Esophagus muscularis mucosa (tissue), 4 donors: ENCODE results near the gene MRPS31. TPM values are rescaled to one million over a fixed set of nuclear protein-coding genes. Genes with fewer than 3 reads are reported as not detected.
"Not testable (repeated sequence)": the region's sequence is repeated elsewhere in the genome, so short reads cannot be mapped to it uniquely, and the experiment has no call there.

Experiments
- DNase-seq: peaks from one replicate; pipeline ENCODE4 v3.0.0-alpha.2; 2017; ENCODE audit errors: extremely low spot score
- H3K27ac ChIP-seq, 4 donors: fragments of 200-600 bp; sonication (generic); replicated peaks in 1 of 4; 1 replicate in 3 of 4; 2 replicates in 1 of 4; pipeline ENCODE4 v1.5.1; 2016 to 2019; ENCODE audit warnings: mild to moderate bottlenecking in 1 of 4
- H3K27me3 ChIP-seq, 4 donors: fragments of 200-600 bp; sonication (generic); one replicate each; pipeline versions ENCODE4 v1.5.1 to v1.6.0; 2016 to 2019
- H3K36me3 ChIP-seq, 4 donors: fragments of 200-600 bp; sonication (generic); one replicate each; pipeline ENCODE4 v1.5.1; 2016 to 2019
- H3K4me1 ChIP-seq, 4 donors: fragments of 200-600 bp; sonication (generic); one replicate each; pipeline ENCODE4 v1.5.1; 2016 to 2019
- H3K4me3 ChIP-seq, 4 donors: fragments of 200-600 bp; sonication (generic); 1 replicate in 2 of 4; 2 replicates in 2 of 4; pipeline ENCODE4 v1.5.1; 2016 to 2019; ENCODE audit warnings: mild to moderate bottlenecking in 4 of 4, moderate library complexity in 1 of 4
- H3K9me3 ChIP-seq, 4 donors: fragments of 200-600 bp; sonication (generic); 1 replicate in 3 of 4; 2 replicates in 1 of 4; pipeline ENCODE4 v1.5.1; 2016 to 2019
- EP300 ChIP-seq: sonication (generic); formaldehyde crosslinking; IDR thresholded peaks from one replicate; pipeline ENCODE4 v1.6.1; 2017; ENCODE audit warnings: antibody characterized with exemption
- POLR2A ChIP-seq: fragments of 450-650 bp; IDR thresholded peaks from one replicate; pipeline ENCODE4 v1.6.1; 2017; ENCODE audit warnings: antibody characterized with exemption, moderate library complexity, mild to moderate bottlenecking, low read depth
- POLR2AphosphoS5 ChIP-seq, 2 donors: sonication (generic); formaldehyde crosslinking; IDR thresholded peaks; one replicate each; pipeline ENCODE4 v1.6.1; 2017; ENCODE audit warnings: antibody characterized with exemption in 2 of 2
- WGBS: methylation state at CpG from one replicate; pipeline ENCODE4 v1.1.5; 2018; 5-methylcytosine and 5-hydroxymethylcytosine counted together
- intact Hi-C: fragments of 100-400 bp; cut with DNase I; formaldehyde crosslinking; loops from one replicate; pipeline ENCODE4 v1.15.1; 2023
- total RNA-seq, 4 donors: library from RNA; depleted of rRNA; stranded (reverse); fragments of >200 nt; gene quantifications; one replicate each; pipeline versions ENCODE4 v1.1.0 to v1.2.1, GENCODE V29; 2016
- TF ChIP-seq, protein P1 (sequence below), 3 experiments: fragments of 200-600 bp in 2 of 3; fragments of 450-650 bp in 1 of 3; sonication (generic) in 2 of 3; IDR thresholded peaks; one replicate each; pipeline ENCODE4 v1.5.1; 2017 to 2019; ENCODE audit warnings: antibody characterized with exemption in 3 of 3, mild to moderate bottlenecking in 2 of 3, moderate library complexity in 1 of 3

Gene MRPS31
- total RNA-seq, 4 donors from 2014 or later: 9.9 to 14.6 (median 13.8) TPM

DNA sequence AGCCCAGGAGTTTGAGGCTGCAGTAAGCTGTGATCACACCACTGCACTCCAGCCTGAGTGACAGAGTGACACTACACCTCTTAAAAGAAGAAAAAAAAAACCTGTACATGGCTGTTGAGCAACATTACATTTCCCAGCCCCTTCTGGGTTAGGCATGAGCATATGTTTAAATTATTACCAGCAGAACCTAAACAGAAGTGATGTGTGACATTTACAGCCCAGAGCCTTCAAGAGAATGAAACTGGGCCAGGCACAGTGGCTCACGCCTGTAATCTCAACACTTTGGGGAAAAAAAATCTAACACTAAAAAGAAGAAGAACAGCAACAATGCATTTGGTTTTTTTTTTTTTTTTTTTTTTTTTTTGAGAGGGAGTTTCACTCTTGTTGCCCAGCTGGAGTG lies 38.3 kb downstream of the MRPS31 start:
- DNase-seq: no peak
- H3K36me3 ChIP-seq: peaks cover 3 to 38% (median 19%) of the 10 kb centered on the region in 4 donors
- TF ChIP-seq POLR2AphosphoS5 (IDR thresholded peaks at IDR 0.05) (no peak), POLR2A (no peak), EP300 (no peak)
- TF ChIP-seq, protein P1, sequence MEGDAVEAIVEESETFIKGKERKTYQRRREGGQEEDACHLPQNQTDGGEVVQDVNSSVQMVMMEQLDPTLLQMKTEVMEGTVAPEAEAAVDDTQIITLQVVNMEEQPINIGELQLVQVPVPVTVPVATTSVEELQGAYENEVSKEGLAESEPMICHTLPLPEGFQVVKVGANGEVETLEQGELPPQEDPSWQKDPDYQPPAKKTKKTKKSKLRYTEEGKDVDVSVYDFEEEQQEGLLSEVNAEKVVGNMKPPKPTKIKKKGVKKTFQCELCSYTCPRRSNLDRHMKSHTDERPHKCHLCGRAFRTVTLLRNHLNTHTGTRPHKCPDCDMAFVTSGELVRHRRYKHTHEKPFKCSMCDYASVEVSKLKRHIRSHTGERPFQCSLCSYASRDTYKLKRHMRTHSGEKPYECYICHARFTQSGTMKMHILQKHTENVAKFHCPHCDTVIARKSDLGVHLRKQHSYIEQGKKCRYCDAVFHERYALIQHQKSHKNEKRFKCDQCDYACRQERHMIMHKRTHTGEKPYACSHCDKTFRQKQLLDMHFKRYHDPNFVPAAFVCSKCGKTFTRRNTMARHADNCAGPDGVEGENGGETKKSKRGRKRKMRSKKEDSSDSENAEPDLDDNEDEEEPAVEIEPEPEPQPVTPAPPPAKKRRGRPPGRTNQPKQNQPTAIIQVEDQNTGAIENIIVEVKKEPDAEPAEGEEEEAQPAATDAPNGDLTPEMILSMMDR (IDR thresholded peaks at IDR 0.05): no peak
- WGBS: 53% methylated on average over 1 of the region's 1 CpG
- H3K27me3 ChIP-seq: no peaks in the 10 kb centered on the region
- intact Hi-C loops: no loop called here
- no peaks in the 10 kb centered on the region for H3K4me1 ChIP-seq
- H3K4me3 ChIP-seq: no peak overlapping the region
- no peak overlapping the region for H3K27ac ChIP-seq
- no peaks in the 10 kb centered on the region for H3K9me3 ChIP-seq

DNA sequence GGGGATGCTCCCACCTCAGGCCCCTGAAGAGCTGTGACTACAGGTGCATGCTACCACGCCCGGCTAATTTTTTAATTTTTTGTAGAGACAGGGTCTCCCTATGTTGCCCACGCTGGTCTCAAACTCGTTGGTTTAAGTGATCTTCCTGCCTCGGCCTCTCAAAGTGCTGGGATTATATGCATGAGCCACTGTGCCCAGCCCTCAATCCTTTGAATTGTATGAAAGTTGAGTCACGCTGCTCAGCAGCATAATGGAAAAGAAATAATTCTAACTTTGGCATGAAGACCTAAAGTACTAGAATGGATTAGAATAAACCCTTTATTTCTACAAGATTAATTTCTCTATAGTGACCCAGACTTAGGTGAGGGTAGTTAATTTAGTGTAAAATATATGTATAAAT lies 42.4 kb downstream of the MRPS31 start:
- Histone ChIP-seq H3K36me3 (peaks cover 3 to 61% (median 33%) of the 10 kb centered on the region in 4 donors), H3K4me3 (no peak overlapping the region), H3K9me3 (no peaks in the 10 kb centered on the region), H3K27ac (no peak overlapping the region), H3K27me3 (no peaks in the 10 kb centered on the region), H3K4me1 (no peaks in the 10 kb centered on the region)
- 88% methylated on average over 6 of the region's 6 CpGs for WGBS
- TF ChIP-seq POLR2A: no peak
- no peak for TF ChIP-seq POLR2AphosphoS5 (IDR thresholded peaks at IDR 0.05)
- TF ChIP-seq, protein P1 (IDR thresholded peaks at IDR 0.05): no peak
- no peak for TF ChIP-seq EP300
- DNase-seq: no peak
- intact Hi-C loops: no loop called here

DNA sequence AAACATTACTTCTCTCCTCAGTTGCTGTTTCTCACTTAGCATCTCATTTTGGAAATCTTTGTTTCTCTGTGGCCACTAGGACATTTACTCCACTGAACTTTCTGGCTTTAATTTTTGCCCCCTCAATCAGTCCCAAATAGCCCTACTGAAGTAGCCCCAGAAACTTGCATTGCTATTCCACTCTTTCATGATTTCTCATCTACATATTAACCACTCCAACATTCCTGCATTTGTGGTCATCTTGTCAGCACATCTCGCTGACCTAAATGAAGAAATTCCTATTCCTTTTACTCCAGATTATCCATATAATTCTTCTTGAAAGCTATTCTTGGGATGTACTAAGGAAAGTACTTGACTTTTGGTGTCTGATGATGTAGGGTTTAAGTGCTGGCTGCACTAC lies 56.6 kb downstream of the MRPS31 start:
- peaks cover 14 to 38% (median 29%) of the 10 kb centered on the region in 4 donors for H3K36me3 ChIP-seq
- intact Hi-C loops, DNase-seq, H3K27ac ChIP-seq, H3K4me3 ChIP-seq, H3K27me3 ChIP-seq, H3K4me1 ChIP-seq: not testable (repeated sequence)
- H3K9me3 ChIP-seq: peaks cover 0 to 30% (median 16%) of the 10 kb centered on the region in 4 donors
- no CpG with 5 or more reads among the region's 1 CpG for WGBS

DNA sequence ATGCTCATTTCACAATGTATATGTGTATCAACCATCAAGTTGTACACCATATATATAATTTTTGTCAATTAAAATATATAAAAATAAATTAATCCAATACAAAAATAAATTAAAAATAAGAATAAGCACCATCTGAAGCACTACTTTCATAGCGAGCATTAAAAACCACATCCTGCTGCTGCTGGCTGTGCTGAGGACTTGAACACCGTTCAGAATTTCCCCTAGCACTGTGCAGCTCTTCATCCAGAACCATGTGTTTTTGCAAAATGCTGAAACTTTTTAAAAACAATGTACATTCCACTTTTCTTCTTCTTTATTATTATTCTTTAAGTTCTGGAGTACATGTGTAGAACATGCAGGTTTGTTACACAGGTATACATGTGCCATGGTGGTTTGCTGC lies 64.6 kb downstream of the MRPS31 start:
- WGBS: 79% methylated on average over 2 of the region's 2 CpGs
- peaks cover 0 to 47% (median 28%) of the 10 kb centered on the region in 4 donors for H3K9me3 ChIP-seq
- TF ChIP-seq EP300: no peak
- TF ChIP-seq POLR2AphosphoS5 (IDR thresholded peaks at IDR 0.05): no peak
- no peaks in the 10 kb centered on the region for H3K4me1 ChIP-seq
- intact Hi-C loops: no loop called here
- no peak overlapping the region for H3K4me3 ChIP-seq
- no peak overlapping the region for H3K27ac ChIP-seq
- no peaks in the 10 kb centered on the region for H3K27me3 ChIP-seq
- no peak for DNase-seq
- H3K36me3 ChIP-seq: no peaks in the 10 kb centered on the region

- no peak overlapping the region for H3K4me3 ChIP-seq
- H3K36me3 ChIP-seq: no peaks in the 10 kb centered on the region
- no peak for DNase-seq
- H3K4me1 ChIP-seq: no peaks in the 10 kb centered on the region
- no peak overlapping the region for H3K27ac ChIP-seq
- intact Hi-C loops: no loop called here
- TF ChIP-seq POLR2AphosphoS5 (IDR thresholded peaks at IDR 0.05) (no peak), POLR2A (no peak), EP300 (no peak)
- TF ChIP-seq, protein P1 (IDR thresholded peaks at IDR 0.05): no peak
- H3K27me3 ChIP-seq: no peaks in the 10 kb centered on the region
- no peaks in the 10 kb centered on the region for H3K9me3 ChIP-seq
- 96% methylated on average over 5 of the region's 5 CpGs for WGBS
Measured at GRCh38 chr13:40697711-40698110, 73.3 kb downstream of the MRPS31 start.

DNA sequence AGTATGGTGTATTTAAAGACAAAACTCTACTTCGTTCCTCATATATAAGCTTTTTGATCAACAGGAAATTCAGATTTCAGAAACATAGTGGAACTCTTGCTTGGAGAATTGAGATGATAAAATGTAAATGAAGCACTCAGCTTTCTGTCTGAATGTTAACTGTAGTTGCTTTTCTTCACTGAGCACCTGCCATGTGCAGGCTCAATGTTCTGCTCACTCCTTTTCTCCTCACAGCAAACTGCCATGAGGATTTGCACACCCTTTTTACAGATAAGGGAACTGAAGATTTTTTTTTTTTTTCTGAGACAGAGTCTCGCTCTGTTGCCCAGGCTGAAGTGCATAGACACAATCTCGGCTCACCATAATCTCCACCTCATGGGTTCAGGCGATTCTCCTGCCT lies 76.6 kb downstream of the MRPS31 start:
- TF ChIP-seq EP300 (no peak), POLR2A (no peak), POLR2AphosphoS5 (IDR thresholded peaks at IDR 0.05) (no peak)
- TF ChIP-seq, protein P1 (IDR thresholded peaks at IDR 0.05): no peak
- Histone ChIP-seq H3K4me3 (no peak overlapping the region), H3K4me1 (peaks cover 0 to 8% (median 3%) of the 10 kb centered on the region in 4 donors), H3K36me3 (no peaks in the 10 kb centered on the region), H3K27ac (no peak overlapping the region), H3K9me3 (no peaks in the 10 kb centered on the region), H3K27me3 (no peaks in the 10 kb centered on the region)
- peak; percentile 66 for DNase-seq
- 88% methylated on average over 4 of the region's 4 CpGs for WGBS
- intact Hi-C loops: no loop called here
